ENCODE results near the gene SGPL1.
"Not testable (repeated sequence)": the region's sequence is repeated elsewhere in the genome, so short reads cannot be mapped to it uniquely, and the experiment has no call there.

SGPL1 gene

GRCh38 chr10:70914316-70914864, 98.6 kb downstream of the SGPL1 start:
- TF ChIP-seq JUND (IDR thresholded peaks at IDR 0.05; ENCODE audit: low read depth) = no peak
- DNase-seq (ENCODE audit: low read depth in 1 of 2, low spot score in 1 of 2) = no peak
- in situ Hi-C loops (cut with HindIII; ENCODE audit: low pct_unique_long_range_greater_than_20kb, low sequenced_read_pairs) = no loop called here

GRCh38 chr10:70915206-70915605, 99.5 kb downstream of the SGPL1 start:
- no peak for DNase-seq (ENCODE audit: low read depth in 1 of 2, low spot score in 1 of 2)
- TF ChIP-seq JUND (IDR thresholded peaks at IDR 0.05; ENCODE audit: low read depth) = no peak
- in situ Hi-C loops (cut with HindIII; ENCODE audit: low pct_unique_long_range_greater_than_20kb, low sequenced_read_pairs) = no loop called here

- DNase-seq (ENCODE audit: low read depth in 1 of 2, low spot score in 1 of 2) = no peak
- TF ChIP-seq JUND (IDR thresholded peaks at IDR 0.05; ENCODE audit: low read depth) = no peak
- in situ Hi-C loops (cut with HindIII; ENCODE audit: low pct_unique_long_range_greater_than_20kb, low sequenced_read_pairs) = no loop called here
Observed at GRCh38 chr10:70915806-70916205, 100.1 kb downstream of the SGPL1 start.

- in situ Hi-C loops (cut with HindIII; ENCODE audit: low pct_unique_long_range_greater_than_20kb, low sequenced_read_pairs) = no loop called here
- TF ChIP-seq JUND (IDR thresholded peaks at IDR 0.05; ENCODE audit: low read depth) = no peak
- DNase-seq (ENCODE audit: low read depth in 1 of 2, low spot score in 1 of 2) = no peak
Observed at GRCh38 chr10:70916241-70916640, 100.5 kb downstream of the SGPL1 start.

- TF ChIP-seq JUND (IDR thresholded peaks at IDR 0.05; ENCODE audit: low read depth) = no peak
- DNase-seq (ENCODE audit: low read depth in 1 of 2, low spot score in 1 of 2) = no peak
- in situ Hi-C loops (cut with HindIII; ENCODE audit: low pct_unique_long_range_greater_than_20kb, low sequenced_read_pairs) = no loop called here
Observed at GRCh38 chr10:70917226-70917625, 101.5 kb downstream of the SGPL1 start.

- in situ Hi-C loops (cut with HindIII; ENCODE audit: low pct_unique_long_range_greater_than_20kb, low sequenced_read_pairs) = no loop called here
- DNase-seq (ENCODE audit: low read depth in 1 of 2, low spot score in 1 of 2) = no peak
- TF ChIP-seq JUND (IDR thresholded peaks at IDR 0.05; ENCODE audit: low read depth) = no peak
Observed at GRCh38 chr10:70917635-70918034, 101.9 kb downstream of the SGPL1 start.

GRCh38 chr10:70918851-70919530, 103.2 kb downstream of the SGPL1 start:
- DNase-seq (ENCODE audit: low read depth in 1 of 2, low spot score in 1 of 2) = no peak
- TF ChIP-seq JUND (IDR thresholded peaks at IDR 0.05; ENCODE audit: low read depth) = no peak
- in situ Hi-C loops (cut with HindIII; ENCODE audit: low pct_unique_long_range_greater_than_20kb, low sequenced_read_pairs) = no loop called here

- in situ Hi-C loops (cut with HindIII; ENCODE audit: low pct_unique_long_range_greater_than_20kb, low sequenced_read_pairs); DNase-seq (ENCODE audit: low read depth in 1 of 2, low spot score in 1 of 2): not testable (repeated sequence)
Observed at GRCh38 chr10:70919906-70920305, 104.2 kb downstream of the SGPL1 start.

GRCh38 chr10:70920519-70920918, 104.8 kb downstream of the SGPL1 start:
- DNase-seq (ENCODE audit: low read depth in 1 of 2, low spot score in 1 of 2) = peak; percentile 61 to 91
- no peak for TF ChIP-seq JUND (IDR thresholded peaks at IDR 0.05; ENCODE audit: low read depth)
- in situ Hi-C loops (cut with HindIII; ENCODE audit: low pct_unique_long_range_greater_than_20kb, low sequenced_read_pairs) = no loop called here

- DNase-seq (ENCODE audit: low read depth in 1 of 2, low spot score in 1 of 2) = peak in 1 of 2 experiments; percentile 49
- in situ Hi-C loops (cut with HindIII; ENCODE audit: low pct_unique_long_range_greater_than_20kb, low sequenced_read_pairs) = no loop called here
- no peak for TF ChIP-seq JUND (IDR thresholded peaks at IDR 0.05; ENCODE audit: low read depth)
Observed at GRCh38 chr10:70921285-70921684, 105.5 kb downstream of the SGPL1 start.

- TF ChIP-seq JUND (IDR thresholded peaks at IDR 0.05; ENCODE audit: low read depth) = no peak
- in situ Hi-C loops (cut with HindIII; ENCODE audit: low pct_unique_long_range_greater_than_20kb, low sequenced_read_pairs) = no loop called here
- DNase-seq (ENCODE audit: low read depth in 1 of 2, low spot score in 1 of 2) = no peak
Observed at GRCh38 chr10:70923696-70924095, 107.9 kb downstream of the SGPL1 start.

GRCh38 chr10:70925377-70926225, 109.9 kb downstream of the SGPL1 start:
- in situ Hi-C loops (cut with HindIII; ENCODE audit: low pct_unique_long_range_greater_than_20kb, low sequenced_read_pairs) = no loop called here
- DNase-seq (ENCODE audit: low read depth in 1 of 2, low spot score in 1 of 2) = peak in 1 of 2 experiments; percentile 22
- no peak for TF ChIP-seq JUND (IDR thresholded peaks at IDR 0.05; ENCODE audit: low read depth)

Measured in T47D (cell line).